K562 (cell line): Measurements from ENCODE around the gene NEDD9. TPM values are rescaled to one million over a fixed set of nuclear protein-coding genes. Genes with fewer than 3 reads are reported as not detected.

Experiments
- ATAC-seq: fragments of 200-7000 bp; cut with Tn5 transposase; 3 replicates; pipeline ENCODE4 v1.9.1; 2020; ENCODE audit warnings: moderate library complexity
- BruUV-seq: library from RNA; stranded (reverse); fragments of 400-500 nt; replicated peaks from 2 replicates; lab custom pipeline; 2021; lab: Mats Ljungman, UMichigan
- CTCF ChIA-PET: fragments of 300-600 bp; formaldehyde crosslinking; extraction: SDS; loops from one replicate; lab custom pipeline; 2021; ENCODE audit warnings: low intra/inter-chr PET ratio; lab: Yijun Ruan, JAX
- POLR2A ChIA-PET: fragments of 300-600, 350-650 bp; sonication (Branson Sonifier 250); formaldehyde crosslinking; extraction: SDS; loops from one replicate; lab custom pipeline; 2021; ENCODE audit warnings: antibody characterized with exemption, inconsistent platforms; lab: Yijun Ruan, JAX
- DNase-seq, 4 experiments: peaks; one replicate each; pipeline versions ENCODE4 v3.0.0 to v3.0.0-alpha.2; 2011 to 2018; ENCODE audit warnings: low spot score in 3 of 4, mixed read lengths in 3 of 4; ENCODE audit errors: extremely low read depth in 1 of 4
- FAIRE-seq: peaks from 2 replicates; lab custom pipeline; 2011; peaks lifted over from hg19 to GRCh38; lab: Jason Lieb, UNC
- H2AFZ ChIP-seq: 2 replicates; pipeline ENCODE4 v1.6.0; 2011; ENCODE audit warnings: low read depth, low read length, control low read depth, inconsistent platforms
- H3K27ac ChIP-seq: fragments of 200-600 bp; 3 replicates; pipeline ENCODE4 v1.8.0; 2011; ENCODE audit warnings: low read depth, mild to moderate bottlenecking, control low read depth, inconsistent platforms, low read length, moderate library complexity, mixed read lengths; ENCODE audit errors: extremely low read depth
- H3K27me3 ChIP-seq, 2 experiments: fragments of 300-600 bp in 1 of 2; 2 replicates in 1 of 2; 3 replicates in 1 of 2; pipeline versions ENCODE4 v1.6.0 to v1.8.0; 2011; ENCODE audit warnings: inconsistent platforms in 2 of 2, low read length in 2 of 2, mild to moderate bottlenecking in 1 of 2, mixed read lengths in 1 of 2, moderate library complexity in 1 of 2; ENCODE audit not compliant: control insufficient read depth in 2 of 2, insufficient read depth in 2 of 2
- H3K36me3 ChIP-seq: fragments of 300-600 bp; 3 replicates; pipeline ENCODE4 v1.8.0; 2011; ENCODE audit warnings: mild to moderate bottlenecking, low read length, inconsistent platforms; ENCODE audit not compliant: control insufficient read depth, insufficient read depth
- H3K4me1 ChIP-seq, 2 experiments: fragments of 200-600 bp in 1 of 2; replicated peaks in 1 of 2; 2 replicates in 1 of 2; 3 replicates in 1 of 2; pipeline versions ENCODE4 v1.5.1 to v1.8.0; 2011; ENCODE audit warnings: inconsistent platforms in 2 of 2, low read length in 2 of 2, mild to moderate bottlenecking in 1 of 2, mixed read lengths in 1 of 2, moderate library complexity in 1 of 2; ENCODE audit not compliant: control insufficient read depth in 2 of 2, insufficient read depth in 2 of 2
- H3K4me2 ChIP-seq: 2 replicates; pipeline ENCODE4 v1.6.1; 2011; ENCODE audit warnings: low read length, control low read depth, inconsistent platforms, mixed read lengths; ENCODE audit not compliant: insufficient read depth
- H3K4me3 ChIP-seq: fragments of 200-600 bp; sonication (generic), shearing (Covaris generic); 2 replicates; pipeline ENCODE4 v1.5.1; 2016; ENCODE audit warnings: control low read depth, inconsistent platforms
- H3K79me2 ChIP-seq: fragments of 200-600 bp; 3 replicates; pipeline ENCODE4 v1.8.0; 2011; ENCODE audit warnings: low read length, inconsistent platforms; ENCODE audit not compliant: control insufficient read depth, insufficient read depth
- H3K9ac ChIP-seq, 2 experiments: 2 replicates each; pipeline versions ENCODE4 v1.6.0 to v1.6.1; 2011; ENCODE audit warnings: low read depth in 2 of 2, low read length in 2 of 2, control low read depth in 1 of 2, inconsistent platforms in 1 of 2, mild to moderate bottlenecking in 1 of 2, mixed read lengths in 1 of 2; ENCODE audit not compliant: insufficient read depth in 1 of 2
- H3K9me1 ChIP-seq: one replicate; pipeline ENCODE4 v1.6.0; 2011; ENCODE audit warnings: inconsistent platforms, mild to moderate bottlenecking, low read length, moderate library complexity; ENCODE audit not compliant: control insufficient read depth, insufficient read depth
- H3K9me3 ChIP-seq: replicated peaks from 2 replicates; pipeline ENCODE4 v1.5.1; 2011; ENCODE audit warnings: low read depth, low read length, inconsistent platforms; ENCODE audit not compliant: control insufficient read depth, insufficient read depth
- H4K20me1 ChIP-seq: replicated peaks from 2 replicates; pipeline ENCODE4 v1.6.1; 2011; ENCODE audit warnings: low read length, inconsistent platforms, mixed read lengths; ENCODE audit not compliant: control insufficient read depth, insufficient read depth
- MYC ChIP-seq, 2 experiments: fragments of 250-450 bp in 1 of 2; sonication (Bioruptor Pico) in 1 of 2; IDR thresholded peaks; 2 replicates each; pipeline versions ENCODE4 v1.5.1 to v1.6.1; 2012 to 2021; ENCODE audit warnings: low read depth in 2 of 2, borderline replicate concordance in 1 of 2, improper control_type of control experiment in 1 of 2, low read length in 1 of 2, mild to moderate bottlenecking in 1 of 2, moderate library complexity in 1 of 2
- NFIX ChIP-seq: fragments of 250-450 bp; sonication (Bioruptor Pico); IDR thresholded peaks from 2 replicates; pipeline ENCODE4 v1.4.0; 2020; ENCODE audit warnings: low read depth, mild to moderate bottlenecking, moderate library complexity
- PHB2 ChIP-seq: fragments of 450-650 bp; IDR thresholded peaks from 2 replicates; pipeline ENCODE4 v1.6.1; 2017; ENCODE audit warnings: low read depth
- RFX1 ChIP-seq: fragments of 450-650 bp; IDR thresholded peaks from 2 replicates; pipeline ENCODE4 v1.6.1; 2016; ENCODE audit warnings: mild to moderate bottlenecking, moderate library complexity
- STAT5B ChIP-seq: fragments of 250-450 bp; sonication (Bioruptor Pico); IDR thresholded peaks from 2 replicates; pipeline ENCODE4 v1.8.0; 2021; ENCODE audit warnings: mild to moderate bottlenecking, inconsistent platforms
- YBX1 ChIP-seq: fragments of 450-650 bp; IDR thresholded peaks from 2 replicates; pipeline ENCODE4 v1.7.1; 2016; ENCODE audit warnings: mild to moderate bottlenecking
- ZNF354B ChIP-seq: fragments of 250-450 bp; sonication (Bioruptor Pico); IDR thresholded peaks from 2 replicates; pipeline ENCODE4 v1.4.0; 2020
- WGBS: fragments of 100-300 bp; shearing (Covaris generic); methylation state at CpG from one replicate; pipeline ENCODE4 v1.1.6; 2016; ENCODE audit warnings: low coverage, mixed read lengths; ENCODE audit not compliant: insufficient coverage; ENCODE audit errors: missing lambda C conversion rate; 5-methylcytosine and 5-hydroxymethylcytosine counted together
- in situ Hi-C: fragments of 300-500 bp; cut with MboI; formaldehyde crosslinking; loops from 4 replicates; pipeline ENCODE4 v1.15.0; 2018; ENCODE audit warnings: inconsistent platforms, mixed read lengths
- intact Hi-C: fragments of 100-400 bp; cut with micrococcal nuclease; formaldehyde crosslinking; loops from 2 replicates; pipeline ENCODE4 v1.14.2; 2022
- polyA plus RNA-seq, 8 experiments: library from polyadenylated mRNA; depleted of rRNA in 4 of 8; stranded (reverse) in 5 of 8; unstranded in 3 of 8; fragments of >200 nt; fragmentation: Nextera tagmentation in 2 of 8; fragmentation: Illumina TruSeq in 1 of 8; extraction: Ambion mirVana in 2 of 8; extraction: Trizol in 1 of 8; gene quantifications; 2 replicates each; pipeline versions ENCODE4 v1.2.1 to v1.2.3, GENCODE V29; 2011 to 2014; ENCODE audit warnings: inconsistent platforms in 1 of 8, missing spikeins in 1 of 8
- total RNA-seq, 7 experiments: library from RNA; depleted of rRNA in 6 of 7; stranded (reverse); fragments of >200 nt in 6 of 7; fragmentation: Illumina TruSeq in 2 of 7; extraction: Trizol in 2 of 7; gene quantifications; 2 replicates each; pipeline versions ENCODE4 v1.2.1 to v1.2.3, GENCODE V29; 2011 to 2021; ENCODE audit warnings: low replicate concordance in 1 of 7
- TF ChIP-seq, protein P1 (sequence below), 2 experiments: fragments of 450-650 bp; conservative IDR thresholded peaks; 2 replicates each; pipeline ENCODE4 v1.6.1; 2017; ENCODE audit warnings: mild to moderate bottlenecking in 2 of 2, moderate library complexity in 2 of 2
- TF ChIP-seq, protein P2 (sequence below): fragments of 450-650 bp; IDR thresholded peaks from 2 replicates; pipeline ENCODE4 v1.7.0; 2016; ENCODE audit warnings: borderline replicate concordance
- TF ChIP-seq, protein P3 (sequence below): fragments of 450-650 bp; IDR thresholded peaks from 2 replicates; pipeline ENCODE4 v1.6.1; 2017; ENCODE audit warnings: antibody characterized with exemption
- TF ChIP-seq, protein P4 (sequence below), 2 experiments: fragments of 450-650 bp; IDR thresholded peaks; 2 replicates each; pipeline ENCODE4 v1.6.1; 2018; ENCODE audit warnings: mild to moderate bottlenecking in 2 of 2, low read depth in 1 of 2; ENCODE audit not compliant: partially characterized antibody in 2 of 2
- TF ChIP-seq, protein P5 (sequence below): fragments of 250-450 bp; sonication (Bioruptor Pico); IDR thresholded peaks from 2 replicates; pipeline ENCODE4 v1.5.0; 2021

Gene NEDD9
- total and polyA plus RNA-seq, 9 of the 15 experiments (the other 6 are each of a cell fraction or from before 2014, with no cell fraction given): 0.04 to 0.18 (median 0.15) TPM; not detected in 6

DNA sequence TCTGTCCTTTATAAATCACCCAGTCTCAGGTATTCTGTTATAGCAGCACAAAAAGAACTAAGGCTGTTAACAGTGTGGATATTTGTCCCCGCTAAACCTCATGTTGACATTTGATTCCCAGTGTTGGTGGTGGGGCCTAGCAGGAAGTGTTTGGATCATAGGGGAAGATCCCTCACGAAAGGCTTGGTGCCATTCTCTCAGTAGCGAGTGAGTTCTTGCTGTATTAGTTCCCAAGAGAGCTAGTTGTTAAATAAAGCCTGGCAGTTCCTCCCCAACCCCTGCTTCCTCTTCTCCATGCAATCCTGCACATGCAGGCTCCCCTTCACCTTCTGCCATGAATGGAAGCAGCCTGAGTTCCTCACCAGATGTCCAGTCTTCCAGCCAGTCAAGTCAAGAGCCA is 91.2 kb downstream of the NEDD9 start:
- H4K20me1 ChIP-seq: no peaks in the 10 kb centered on the region
- no peak overlapping the region for H3K4me3 ChIP-seq
- no peak overlapping the region for H3K4me2 ChIP-seq
- WGBS: 49% methylated on average over 3 of the region's 3 CpGs
- H3K27me3 ChIP-seq: peaks cover 0 to 7% of the 10 kb centered on the region in 2 experiments; a peak in 2 of 5 replicates
- H3K27ac ChIP-seq: no peak overlapping the region
- no peaks in the 10 kb centered on the region for H3K9me1 ChIP-seq
- ChIA-PET POLR2A (no interaction called here), CTCF (no interaction called here)
- in situ Hi-C loops: no loop called here
- H3K79me2 ChIP-seq: no peaks in the 10 kb centered on the region
- peaks cover 1% of the 10 kb centered on the region; the same call in 1 of the 3 replicates for H3K36me3 ChIP-seq
- TF ChIP-seq YBX1 (no peak), PHB2 (no peak), STAT5B (CRISPR knock-in tag) (no peak), NFIX (CRISPR knock-in tag) (no peak), MYC (IDR thresholded peaks at IDR 0.05; ENCODE audit: low read depth, low read length) (no peak), MYC (CRISPR knock-in tag; IDR thresholded peaks at IDR 0.05; ENCODE audit: borderline replicate concordance, low read depth) (no peak), RFX1 (no peak), ZNF354B (CRISPR knock-in tag) (no peak)
- TF ChIP-seq, protein P1, sequence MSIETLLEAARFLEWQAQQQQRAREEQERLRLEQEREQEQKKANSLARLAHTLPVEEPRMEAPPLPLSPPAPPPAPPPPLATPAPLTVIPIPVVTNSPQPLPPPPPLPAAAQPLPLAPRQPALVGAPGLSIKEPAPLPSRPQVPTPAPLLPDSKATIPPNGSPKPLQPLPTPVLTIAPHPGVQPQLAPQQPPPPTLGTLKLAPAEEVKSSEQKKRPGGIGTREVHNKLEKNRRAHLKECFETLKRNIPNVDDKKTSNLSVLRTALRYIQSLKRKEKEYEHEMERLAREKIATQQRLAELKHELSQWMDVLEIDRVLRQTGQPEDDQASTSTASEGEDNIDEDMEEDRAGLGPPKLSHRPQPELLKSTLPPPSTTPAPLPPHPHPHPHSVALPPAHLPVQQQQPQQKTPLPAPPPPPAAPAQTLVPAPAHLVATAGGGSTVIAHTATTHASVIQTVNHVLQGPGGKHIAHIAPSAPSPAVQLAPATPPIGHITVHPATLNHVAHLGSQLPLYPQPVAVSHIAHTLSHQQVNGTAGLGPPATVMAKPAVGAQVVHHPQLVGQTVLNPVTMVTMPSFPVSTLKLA (conservative IDR thresholded peaks at IDR 0.05): no peak
- TF ChIP-seq, protein P2, sequence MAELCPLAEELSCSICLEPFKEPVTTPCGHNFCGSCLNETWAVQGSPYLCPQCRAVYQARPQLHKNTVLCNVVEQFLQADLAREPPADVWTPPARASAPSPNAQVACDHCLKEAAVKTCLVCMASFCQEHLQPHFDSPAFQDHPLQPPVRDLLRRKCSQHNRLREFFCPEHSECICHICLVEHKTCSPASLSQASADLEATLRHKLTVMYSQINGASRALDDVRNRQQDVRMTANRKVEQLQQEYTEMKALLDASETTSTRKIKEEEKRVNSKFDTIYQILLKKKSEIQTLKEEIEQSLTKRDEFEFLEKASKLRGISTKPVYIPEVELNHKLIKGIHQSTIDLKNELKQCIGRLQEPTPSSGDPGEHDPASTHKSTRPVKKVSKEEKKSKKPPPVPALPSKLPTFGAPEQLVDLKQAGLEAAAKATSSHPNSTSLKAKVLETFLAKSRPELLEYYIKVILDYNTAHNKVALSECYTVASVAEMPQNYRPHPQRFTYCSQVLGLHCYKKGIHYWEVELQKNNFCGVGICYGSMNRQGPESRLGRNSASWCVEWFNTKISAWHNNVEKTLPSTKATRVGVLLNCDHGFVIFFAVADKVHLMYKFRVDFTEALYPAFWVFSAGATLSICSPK: no peak
- TF ChIP-seq, protein P3, sequence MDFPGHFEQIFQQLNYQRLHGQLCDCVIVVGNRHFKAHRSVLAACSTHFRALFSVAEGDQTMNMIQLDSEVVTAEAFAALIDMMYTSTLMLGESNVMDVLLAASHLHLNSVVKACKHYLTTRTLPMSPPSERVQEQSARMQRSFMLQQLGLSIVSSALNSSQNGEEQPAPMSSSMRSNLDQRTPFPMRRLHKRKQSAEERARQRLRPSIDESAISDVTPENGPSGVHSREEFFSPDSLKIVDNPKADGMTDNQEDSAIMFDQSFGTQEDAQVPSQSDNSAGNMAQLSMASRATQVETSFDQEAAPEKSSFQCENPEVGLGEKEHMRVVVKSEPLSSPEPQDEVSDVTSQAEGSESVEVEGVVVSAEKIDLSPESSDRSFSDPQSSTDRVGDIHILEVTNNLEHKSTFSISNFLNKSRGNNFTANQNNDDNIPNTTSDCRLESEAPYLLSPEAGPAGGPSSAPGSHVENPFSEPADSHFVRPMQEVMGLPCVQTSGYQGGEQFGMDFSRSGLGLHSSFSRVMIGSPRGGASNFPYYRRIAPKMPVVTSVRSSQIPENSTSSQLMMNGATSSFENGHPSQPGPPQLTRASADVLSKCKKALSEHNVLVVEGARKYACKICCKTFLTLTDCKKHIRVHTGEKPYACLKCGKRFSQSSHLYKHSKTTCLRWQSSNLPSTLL: no peak
- TF ChIP-seq, protein P4, sequence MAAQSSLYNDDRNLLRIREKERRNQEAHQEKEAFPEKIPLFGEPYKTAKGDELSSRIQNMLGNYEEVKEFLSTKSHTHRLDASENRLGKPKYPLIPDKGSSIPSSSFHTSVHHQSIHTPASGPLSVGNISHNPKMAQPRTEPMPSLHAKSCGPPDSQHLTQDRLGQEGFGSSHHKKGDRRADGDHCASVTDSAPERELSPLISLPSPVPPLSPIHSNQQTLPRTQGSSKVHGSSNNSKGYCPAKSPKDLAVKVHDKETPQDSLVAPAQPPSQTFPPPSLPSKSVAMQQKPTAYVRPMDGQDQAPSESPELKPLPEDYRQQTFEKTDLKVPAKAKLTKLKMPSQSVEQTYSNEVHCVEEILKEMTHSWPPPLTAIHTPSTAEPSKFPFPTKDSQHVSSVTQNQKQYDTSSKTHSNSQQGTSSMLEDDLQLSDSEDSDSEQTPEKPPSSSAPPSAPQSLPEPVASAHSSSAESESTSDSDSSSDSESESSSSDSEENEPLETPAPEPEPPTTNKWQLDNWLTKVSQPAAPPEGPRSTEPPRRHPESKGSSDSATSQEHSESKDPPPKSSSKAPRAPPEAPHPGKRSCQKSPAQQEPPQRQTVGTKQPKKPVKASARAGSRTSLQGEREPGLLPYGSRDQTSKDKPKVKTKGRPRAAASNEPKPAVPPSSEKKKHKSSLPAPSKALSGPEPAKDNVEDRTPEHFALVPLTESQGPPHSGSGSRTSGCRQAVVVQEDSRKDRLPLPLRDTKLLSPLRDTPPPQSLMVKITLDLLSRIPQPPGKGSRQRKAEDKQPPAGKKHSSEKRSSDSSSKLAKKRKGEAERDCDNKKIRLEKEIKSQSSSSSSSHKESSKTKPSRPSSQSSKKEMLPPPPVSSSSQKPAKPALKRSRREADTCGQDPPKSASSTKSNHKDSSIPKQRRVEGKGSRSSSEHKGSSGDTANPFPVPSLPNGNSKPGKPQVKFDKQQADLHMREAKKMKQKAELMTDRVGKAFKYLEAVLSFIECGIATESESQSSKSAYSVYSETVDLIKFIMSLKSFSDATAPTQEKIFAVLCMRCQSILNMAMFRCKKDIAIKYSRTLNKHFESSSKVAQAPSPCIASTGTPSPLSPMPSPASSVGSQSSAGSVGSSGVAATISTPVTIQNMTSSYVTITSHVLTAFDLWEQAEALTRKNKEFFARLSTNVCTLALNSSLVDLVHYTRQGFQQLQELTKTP (IDR thresholded peaks at IDR 0.05; ENCODE audit: low read depth in 1 of 2, partially characterized antibody in 2 of 2): no peak
- TF ChIP-seq, protein P5, sequence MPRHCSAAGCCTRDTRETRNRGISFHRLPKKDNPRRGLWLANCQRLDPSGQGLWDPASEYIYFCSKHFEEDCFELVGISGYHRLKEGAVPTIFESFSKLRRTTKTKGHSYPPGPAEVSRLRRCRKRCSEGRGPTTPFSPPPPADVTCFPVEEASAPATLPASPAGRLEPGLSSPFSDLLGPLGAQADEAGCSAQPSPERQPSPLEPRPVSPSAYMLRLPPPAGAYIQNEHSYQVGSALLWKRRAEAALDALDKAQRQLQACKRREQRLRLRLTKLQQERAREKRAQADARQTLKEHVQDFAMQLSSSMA (CRISPR knock-in tag): no peak
- H3K9me3 ChIP-seq: no peaks in the 10 kb centered on the region
- H3K4me1 ChIP-seq: peaks cover 0 to 8% of the 10 kb centered on the region in 2 experiments; a peak in 3 of 5 replicates
- intact Hi-C loops: loop anchor here (5.0 to 10.0 kb wide), 3 partner anchors 44 to 186 kb away; partner anchors contain the start of gene NEDD9
- FAIRE-seq (no peak), DNase-seq (no peak), ATAC-seq (no peak)
- BruUV-seq: no TSS peak
- H3K9ac ChIP-seq: no peak overlapping the region
- no peak overlapping the region for H2AFZ ChIP-seq
